Right ventricle myocardium inferior (tissue), 1 donor: ENCODE results near the gene PCDHGA1. TPM values are rescaled to one million over a fixed set of nuclear protein-coding genes. Genes with fewer than 3 reads are reported as not detected.
"Not testable (repeated sequence)": the region's sequence is repeated elsewhere in the genome, so short reads cannot be mapped to it uniquely, and the experiment has no call there.

Source experiments
- ATAC-seq: fragments of 200-7000 bp; cut with Tn5 transposase; one replicate; pipeline ENCODE4 v1.9.1; 2020; ENCODE audit warnings: mild to moderate bottlenecking, moderate library complexity
- DNase-seq: peaks from one replicate; pipeline ENCODE4 v3.0.0; 2021; ENCODE audit errors: missing footprints
- intact Hi-C: fragments of 100-400 bp; cut with DNase I; formaldehyde crosslinking; loops from one replicate; pipeline ENCODE4 v1.11.0; 2022
- total RNA-seq: library from RNA; stranded (reverse); fragmentation: NEBNext Ultra II Directional; extraction: Animal tissue kit (Norgen Biotek cat#: 25700); gene quantifications from one replicate; pipeline ENCODE4 v1.2.1, GENCODE V29; 2021
- donor health status: DM: no; HTN: yes; CAD: no; lungs with severe emphysema.

The PCDHGA1 gene
- total RNA-seq, 1 donor from 2014 or later = 3.2 TPM

DNA sequence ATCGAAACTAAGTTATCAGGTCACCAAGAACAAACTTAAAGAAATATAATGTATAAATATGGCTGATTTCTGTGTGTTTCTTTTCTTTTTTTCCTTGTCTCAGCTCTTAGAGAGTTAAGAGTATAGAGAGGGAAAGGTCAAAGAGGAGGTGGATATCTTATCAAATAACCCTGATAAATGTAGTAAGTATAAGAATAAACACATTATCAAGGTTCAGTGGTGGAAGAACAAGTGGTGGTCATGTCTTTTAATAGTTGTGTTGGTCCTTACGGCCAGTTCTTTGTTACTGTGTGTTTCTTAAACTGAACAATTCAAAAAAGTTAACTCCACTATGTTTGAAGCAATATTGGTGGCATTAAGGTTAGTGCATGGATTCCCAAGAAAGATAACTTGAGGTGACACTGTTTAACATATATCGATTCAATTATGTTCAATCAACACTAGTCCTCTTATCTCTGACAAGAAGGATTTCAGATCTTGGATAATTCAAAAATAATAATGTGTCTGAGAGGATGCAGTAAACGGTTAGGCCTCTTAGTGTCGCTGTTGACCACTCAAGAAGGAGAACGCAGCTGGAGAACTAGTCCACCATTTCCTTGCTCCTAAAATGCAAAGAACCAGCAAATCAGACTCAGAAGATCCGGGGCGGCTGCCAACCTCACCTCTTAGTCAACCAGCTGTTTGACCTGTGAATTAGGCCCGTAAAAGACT is 13.1 kb downstream of the PCDHGA1 start, which contains the start of gene PCDHGA3:
Gene PCDHGA3, plus strand, starts transcription at position 588 of the 711 bp plus-strand sequence. CDS start 205 bp downstream, outside the sequence.
- ATAC-seq (peak; percentile 56), DNase-seq (no peak)
- intact Hi-C loops = no loop called here

DNA sequence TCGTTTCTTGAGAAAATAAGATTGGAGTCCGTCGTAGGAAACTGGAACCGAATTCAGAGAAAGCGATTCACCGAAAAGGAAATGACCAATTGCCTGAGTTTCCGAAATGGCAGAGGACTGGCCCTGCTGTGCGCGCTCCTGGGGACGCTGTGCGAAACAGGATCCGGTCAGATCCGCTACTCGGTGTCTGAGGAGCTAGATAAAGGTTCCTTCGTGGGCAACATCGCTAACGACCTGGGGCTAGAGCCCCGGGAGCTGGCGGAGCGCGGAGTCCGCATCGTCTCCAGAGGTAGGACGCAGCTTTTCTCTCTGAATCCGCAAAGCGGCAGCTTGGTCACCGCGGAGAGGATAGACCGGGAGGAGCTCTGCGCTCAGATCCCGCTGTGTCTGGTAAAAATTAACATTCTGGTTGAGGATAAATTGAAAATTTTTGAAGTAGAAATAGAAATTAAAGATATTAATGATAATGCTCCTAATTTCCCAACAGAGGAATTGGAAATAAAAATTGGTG is 13.7 kb downstream of the PCDHGA1 start:
- DNase-seq (peak; percentile 63), ATAC-seq (no peak)
- intact Hi-C loops = no loop called here

DNA sequence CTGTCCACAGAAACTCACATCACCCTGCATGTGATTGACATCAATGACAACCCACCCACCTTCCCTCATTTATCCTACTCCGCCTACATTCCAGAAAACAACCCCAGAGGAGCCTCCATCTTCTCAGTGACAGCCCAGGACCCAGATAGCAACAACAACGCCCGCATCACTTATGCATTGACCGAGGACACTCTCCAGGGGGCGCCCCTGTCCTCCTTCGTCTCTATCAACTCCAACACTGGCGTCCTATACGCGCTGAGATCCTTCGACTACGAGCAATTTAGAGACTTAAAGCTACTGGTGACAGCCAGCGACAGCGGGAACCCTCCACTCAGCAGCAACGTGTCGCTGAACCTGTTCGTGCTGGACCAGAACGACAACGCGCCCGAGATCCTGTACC is 15.0 kb downstream of the PCDHGA1 start:
- ATAC-seq = no peak
- intact Hi-C loops = no loop called here

DNA sequence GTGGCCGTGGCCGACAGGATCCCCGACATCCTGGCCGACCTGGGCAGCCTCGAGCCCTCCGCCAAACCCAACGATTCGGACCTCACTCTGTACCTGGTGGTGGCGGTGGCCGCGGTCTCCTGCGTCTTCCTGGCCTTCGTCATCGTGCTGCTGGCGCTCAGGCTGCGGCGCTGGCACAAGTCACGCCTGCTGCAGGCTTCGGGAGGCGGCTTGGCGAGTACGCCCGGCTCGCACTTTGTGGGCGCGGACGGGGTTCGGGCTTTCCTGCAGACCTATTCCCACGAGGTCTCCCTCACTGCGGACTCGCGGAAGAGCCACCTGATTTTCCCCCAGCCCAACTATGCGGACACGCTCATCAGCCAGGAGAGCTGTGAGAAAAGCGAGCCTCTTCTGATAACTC is 15.7 kb downstream of the PCDHGA1 start:
- not testable (repeated sequence) for ATAC-seq

More for the DNA sequence above, 15.0 kb downstream of the PCDHGA1 start:
- no peak for DNase-seq

DNA sequence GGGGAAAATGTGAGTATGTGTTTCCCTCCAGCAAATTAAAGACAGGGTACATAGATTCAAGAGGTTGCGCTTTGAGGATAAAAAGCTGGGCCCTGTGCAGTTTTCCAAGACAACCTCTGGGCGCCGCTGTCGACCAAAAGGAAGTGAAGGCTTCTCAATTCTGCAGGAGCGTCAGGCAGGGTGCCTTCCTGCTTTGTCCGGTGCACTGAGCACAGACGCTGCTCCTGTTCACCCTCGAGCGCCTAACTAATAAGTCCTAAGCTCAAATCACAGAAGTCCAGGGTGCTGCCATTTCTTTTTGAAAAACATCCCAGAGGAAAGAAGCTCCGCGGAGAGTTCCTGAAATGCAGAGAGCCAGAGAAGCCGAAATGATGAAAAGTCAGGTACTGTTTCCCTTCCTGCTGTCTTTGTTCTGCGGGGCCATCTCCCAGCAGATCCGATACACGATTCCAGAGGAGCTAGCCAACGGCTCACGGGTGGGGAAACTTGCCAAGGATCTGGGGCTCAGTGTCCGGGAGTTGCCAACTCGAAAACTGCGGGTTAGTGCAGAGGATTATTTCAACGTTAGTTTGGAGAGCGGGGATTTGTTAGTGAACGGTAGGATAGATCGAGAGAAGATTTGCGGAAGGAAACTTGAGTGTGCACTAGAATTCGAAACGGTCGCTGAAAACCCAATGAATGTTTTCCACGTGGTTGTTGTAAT is 19.8 kb downstream of the PCDHGA1 start, which contains the start of gene PCDHGB1:
Gene PCDHGB1, plus strand, starts transcription at position 183 of the 703 bp plus-strand sequence. Its CDS starts 162 bp downstream, at position 345.
- DNase-seq (no peak), ATAC-seq (peak; percentile 83)
- intact Hi-C loops = no loop called here

More for the DNA sequence above, 15.7 kb downstream of the PCDHGA1 start:
- DNase-seq, intact Hi-C loops: not testable (repeated sequence)

DNA sequence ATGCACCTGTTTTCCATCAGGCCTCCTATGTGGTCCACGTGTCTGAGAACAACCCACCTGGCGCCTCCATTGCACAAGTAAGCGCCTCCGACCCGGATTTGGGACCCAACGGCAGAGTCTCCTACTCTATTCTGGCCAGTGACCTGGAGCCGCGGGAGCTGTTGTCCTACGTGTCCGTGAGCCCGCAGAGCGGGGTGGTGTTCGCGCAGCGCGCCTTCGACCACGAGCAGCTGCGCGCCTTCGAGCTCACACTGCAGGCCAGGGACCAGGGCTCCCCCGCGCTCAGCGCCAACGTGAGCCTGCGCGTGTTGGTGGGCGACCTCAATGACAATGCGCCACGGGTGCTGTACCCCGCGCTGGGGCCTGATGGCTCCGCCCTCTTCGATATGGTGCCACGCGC is 21.3 kb downstream of the PCDHGA1 start:
- no peak for ATAC-seq
- DNase-seq = no peak
- intact Hi-C loops = no loop called here

DNA sequence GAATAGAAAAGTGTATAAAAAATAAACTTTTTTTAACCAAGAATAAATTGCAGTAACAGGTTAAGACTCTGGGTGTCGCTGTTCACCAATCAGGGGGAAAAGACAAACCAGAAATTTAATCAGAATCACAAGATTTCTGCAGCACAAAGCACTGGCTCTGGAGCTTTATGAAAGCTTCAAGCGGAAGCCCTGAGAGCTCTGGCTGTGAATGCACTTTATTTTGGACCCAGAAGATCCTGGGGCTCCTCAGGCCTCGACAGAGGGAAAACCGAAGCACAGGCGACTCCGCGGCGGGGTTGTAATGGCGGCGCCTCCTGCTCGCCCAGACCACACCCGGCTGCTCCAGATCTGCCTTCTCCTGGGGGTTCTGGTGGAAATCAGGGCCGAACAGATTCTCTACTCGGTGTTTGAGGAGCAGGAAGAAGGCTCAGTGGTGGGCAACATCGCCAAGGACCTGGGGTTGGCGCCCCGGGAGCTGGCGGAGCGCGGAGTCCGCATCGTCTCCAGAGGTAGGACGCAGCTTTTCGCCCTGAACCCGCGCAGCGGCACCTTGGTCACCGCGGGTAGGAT is 24.7 kb downstream of the PCDHGA1 start, which contains the start of gene PCDHGA4:
Gene PCDHGA4, plus strand, starts transcription at position 122 of the 570 bp plus-strand sequence. Its CDS starts 87 bp downstream, at position 209.
- ATAC-seq = no peak
- no peak for DNase-seq
- intact Hi-C loops = no loop called here

DNA sequence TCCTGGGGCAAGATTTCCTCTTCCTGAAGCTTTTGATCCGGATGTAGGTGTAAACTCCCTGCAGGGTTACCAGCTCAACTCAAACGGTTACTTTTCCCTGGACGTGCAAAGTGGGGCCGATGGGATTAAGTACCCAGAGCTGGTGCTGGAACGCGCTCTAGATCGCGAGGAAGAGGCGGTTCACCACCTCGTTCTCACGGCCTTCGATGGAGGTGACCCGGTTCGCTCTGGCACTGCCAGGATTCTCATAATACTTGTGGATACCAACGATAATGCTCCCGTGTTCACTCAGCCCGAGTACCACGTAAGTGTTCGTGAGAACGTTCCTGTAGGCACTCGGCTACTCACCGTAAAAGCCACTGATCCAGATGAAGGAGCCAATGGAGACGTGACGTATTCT is 25.3 kb downstream of the PCDHGA1 start:
- intact Hi-C loops = no loop called here
- no peak for DNase-seq
- no peak for ATAC-seq

DNA sequence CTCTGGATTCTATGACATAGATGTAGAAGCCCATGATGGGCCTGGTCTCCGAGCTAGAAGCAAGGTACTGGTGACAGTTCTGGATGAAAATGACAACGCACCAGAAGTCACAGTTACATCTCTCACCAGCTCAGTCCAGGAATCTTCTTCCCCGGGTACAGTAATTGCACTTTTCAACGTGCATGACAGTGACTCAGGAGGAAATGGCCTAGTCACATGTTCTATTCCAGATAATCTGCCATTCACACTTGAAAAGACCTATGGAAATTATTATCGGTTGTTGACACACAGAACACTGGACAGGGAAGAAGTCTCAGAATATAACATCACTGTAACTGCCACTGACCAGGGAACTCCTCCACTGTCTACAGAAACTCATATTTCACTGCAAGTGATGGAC is 25.8 kb downstream of the PCDHGA1 start:
- intact Hi-C loops = no loop called here
- no peak for ATAC-seq
- DNase-seq = no peak

DNA sequence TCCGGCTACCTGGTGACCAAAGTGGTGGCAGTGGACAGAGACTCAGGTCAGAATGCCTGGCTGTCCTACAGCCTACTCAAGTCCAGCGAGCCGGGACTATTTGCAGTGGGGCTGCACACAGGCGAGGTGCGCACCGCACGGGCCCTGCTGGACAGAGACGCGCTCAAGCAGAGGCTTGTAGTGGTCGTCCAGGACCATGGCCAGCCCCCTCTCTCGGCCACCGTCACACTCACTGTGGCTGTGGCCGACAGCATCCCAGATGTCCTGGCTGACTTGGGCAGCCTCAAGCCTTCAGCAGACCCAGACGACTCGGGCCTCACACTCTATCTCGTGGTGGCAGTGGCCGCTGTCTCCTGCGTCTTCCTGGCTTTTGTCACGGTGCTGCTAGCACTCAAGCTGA is 26.6 kb downstream of the PCDHGA1 start:
- intact Hi-C loops = no loop called here
- no peak for ATAC-seq
- DNase-seq = no peak

DNA sequence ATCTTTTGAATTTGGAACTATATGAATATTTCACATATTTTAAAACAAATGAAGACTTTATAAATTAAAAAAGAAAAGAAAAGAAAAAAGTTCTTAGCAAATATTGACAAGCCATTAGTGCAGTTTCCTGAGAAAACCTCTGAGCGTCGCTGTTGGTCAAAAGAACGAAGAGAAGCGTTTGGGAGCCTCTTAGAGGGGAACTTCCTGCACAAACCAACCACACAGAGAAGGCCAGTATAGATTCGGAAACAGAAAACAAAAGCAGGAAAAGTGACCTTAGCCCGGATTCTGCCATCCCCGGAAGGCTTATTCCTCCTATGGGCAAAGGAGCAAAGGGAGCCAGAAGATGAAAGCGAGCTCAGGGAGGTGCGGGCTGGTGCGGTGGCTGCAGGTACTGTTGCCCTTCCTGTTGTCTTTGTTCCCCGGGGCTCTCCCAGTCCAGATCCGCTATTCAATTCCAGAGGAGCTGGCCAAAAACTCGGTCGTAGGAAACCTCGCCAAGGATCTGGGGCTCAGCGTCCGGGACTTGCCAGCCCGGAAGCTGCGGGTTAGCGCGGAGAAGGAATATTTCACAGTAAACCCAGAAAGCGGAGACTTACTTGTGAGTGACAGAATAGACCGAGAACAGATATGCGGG is 29.6 kb downstream of the PCDHGA1 start, which contains the start of gene PCDHGB2:
Gene PCDHGB2, plus strand, starts transcription at position 205 of the 637 bp plus-strand sequence. Its CDS starts 142 bp downstream, at position 347.
- DNase-seq (no peak), ATAC-seq (peak; percentile 39)
- intact Hi-C loops = no loop called here

DNA sequence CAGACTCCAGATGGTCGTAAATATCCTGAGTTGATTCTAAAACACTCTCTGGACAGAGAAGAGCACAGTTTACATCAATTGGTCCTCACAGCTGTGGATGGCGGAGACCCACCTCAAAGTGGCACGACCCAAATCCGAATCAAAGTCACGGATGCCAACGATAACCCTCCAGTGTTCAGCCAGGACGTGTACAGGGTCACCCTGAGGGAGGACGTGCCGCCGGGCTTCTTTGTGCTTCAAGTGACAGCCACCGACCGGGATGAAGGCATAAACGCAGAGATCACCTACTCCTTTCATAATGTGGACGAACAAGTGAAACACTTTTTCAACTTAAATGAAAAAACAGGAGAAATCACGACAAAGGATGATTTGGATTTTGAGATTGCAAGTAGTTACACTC is 30.4 kb downstream of the PCDHGA1 start:
- no peak for ATAC-seq
- no peak for DNase-seq
- intact Hi-C loops = no loop called here

DNA sequence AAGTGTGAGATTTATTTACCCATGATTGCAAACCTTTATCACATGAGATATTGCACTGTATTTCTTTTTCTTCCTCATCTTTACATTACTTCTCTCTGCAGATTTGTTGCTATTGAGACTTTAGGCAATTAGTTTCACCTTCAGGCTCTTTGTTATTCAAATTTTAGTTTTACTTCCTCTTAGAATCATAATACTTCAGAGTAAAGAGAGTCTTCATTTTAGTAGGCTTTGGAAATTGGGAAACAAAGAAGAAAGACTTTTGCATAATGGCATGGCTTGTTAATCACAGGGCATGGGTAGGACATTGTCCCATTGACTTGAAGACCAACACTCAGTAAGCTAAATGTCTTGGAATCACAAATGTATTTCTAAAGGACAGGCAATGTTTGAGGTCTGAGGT is 32.4 kb downstream of the PCDHGA1 start:
- DNase-seq = no peak
- intact Hi-C loops = no loop called here
- no peak for ATAC-seq

DNA sequence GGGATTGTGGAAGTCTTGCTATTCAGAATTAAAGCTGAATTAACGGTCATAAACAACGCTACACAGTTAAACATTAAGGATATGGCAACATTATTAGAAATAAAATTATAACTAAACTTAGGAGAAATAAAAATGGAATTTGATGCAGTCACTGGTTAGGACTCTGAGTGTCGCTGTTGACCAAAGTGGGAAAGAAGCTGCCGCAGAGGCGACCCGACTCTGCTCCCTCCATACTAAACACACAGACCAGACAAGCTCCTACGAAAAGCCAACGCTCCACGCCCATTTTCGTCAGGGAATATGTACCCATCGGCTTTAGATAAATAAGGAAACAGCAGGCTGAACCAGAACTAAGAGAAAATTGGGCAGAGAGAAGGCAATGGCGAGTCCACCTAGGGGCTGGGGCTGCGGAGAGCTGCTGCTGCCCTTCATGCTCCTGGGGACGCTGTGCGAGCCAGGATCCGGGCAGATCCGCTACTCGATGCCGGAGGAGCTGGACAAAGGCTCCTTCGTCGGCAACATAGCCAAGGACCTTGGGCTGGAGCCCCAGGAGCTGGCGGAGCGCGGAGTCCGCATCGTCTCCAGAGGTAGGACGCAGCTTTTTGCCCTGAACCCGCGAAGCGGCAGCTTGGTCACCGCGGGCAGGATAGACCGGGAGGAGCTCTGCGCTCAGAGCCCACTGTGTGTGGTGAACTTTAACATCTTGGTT is 33.8 kb downstream of the PCDHGA1 start, which contains the start of gene PCDHGA5:
Gene PCDHGA5, plus strand, starts transcription at position 211 of the 709 bp plus-strand sequence. Its CDS starts 169 bp downstream, at position 380.
- no peak for DNase-seq
- intact Hi-C loops = no loop called here

DNA sequence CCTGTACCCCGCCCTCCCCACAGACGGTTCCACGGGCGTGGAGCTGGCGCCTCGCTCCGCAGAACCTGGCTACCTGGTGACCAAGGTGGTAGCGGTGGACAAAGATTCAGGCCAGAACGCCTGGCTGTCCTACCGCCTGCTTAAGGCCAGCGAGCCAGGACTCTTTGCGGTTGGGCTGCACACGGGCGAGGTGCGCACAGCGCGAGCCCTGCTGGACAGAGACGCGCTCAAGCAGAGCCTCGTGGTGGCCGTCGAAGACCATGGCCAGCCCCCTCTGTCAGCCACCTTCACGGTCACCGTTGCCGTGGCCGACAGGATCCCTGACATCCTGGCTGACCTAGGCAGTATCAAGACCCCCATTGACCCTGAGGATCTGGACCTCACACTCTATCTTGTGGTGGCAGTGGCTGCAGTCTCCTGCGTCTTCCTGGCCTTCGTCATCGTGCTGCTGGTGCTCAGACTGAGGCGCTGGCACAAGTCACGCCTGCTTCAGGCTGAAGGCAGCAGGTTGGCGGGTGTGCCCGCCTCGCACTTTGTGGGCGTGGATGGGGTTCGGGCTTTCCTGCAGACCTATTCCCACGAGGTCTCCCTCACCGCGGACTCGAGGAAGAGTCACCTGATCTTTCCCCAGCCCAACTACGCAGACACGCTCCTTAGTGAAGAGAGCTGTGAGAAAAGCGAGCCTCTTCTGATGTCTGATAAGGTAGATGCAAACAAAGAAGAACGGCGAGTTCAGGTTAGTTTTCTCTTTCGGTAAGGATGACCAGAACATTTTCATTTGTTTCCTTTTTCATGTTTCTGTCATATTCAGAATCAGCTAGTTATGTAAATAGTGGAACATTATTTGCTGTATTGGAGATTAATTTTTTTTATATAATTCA is 35.9 kb downstream of the PCDHGA1 start:
- no peak for DNase-seq
- intact Hi-C loops = no loop called here
- no peak for ATAC-seq

More for the DNA sequence above, 33.8 kb downstream of the PCDHGA1 start, which contains the start of gene PCDHGA5:
- ATAC-seq = peak; percentile 65

DNA sequence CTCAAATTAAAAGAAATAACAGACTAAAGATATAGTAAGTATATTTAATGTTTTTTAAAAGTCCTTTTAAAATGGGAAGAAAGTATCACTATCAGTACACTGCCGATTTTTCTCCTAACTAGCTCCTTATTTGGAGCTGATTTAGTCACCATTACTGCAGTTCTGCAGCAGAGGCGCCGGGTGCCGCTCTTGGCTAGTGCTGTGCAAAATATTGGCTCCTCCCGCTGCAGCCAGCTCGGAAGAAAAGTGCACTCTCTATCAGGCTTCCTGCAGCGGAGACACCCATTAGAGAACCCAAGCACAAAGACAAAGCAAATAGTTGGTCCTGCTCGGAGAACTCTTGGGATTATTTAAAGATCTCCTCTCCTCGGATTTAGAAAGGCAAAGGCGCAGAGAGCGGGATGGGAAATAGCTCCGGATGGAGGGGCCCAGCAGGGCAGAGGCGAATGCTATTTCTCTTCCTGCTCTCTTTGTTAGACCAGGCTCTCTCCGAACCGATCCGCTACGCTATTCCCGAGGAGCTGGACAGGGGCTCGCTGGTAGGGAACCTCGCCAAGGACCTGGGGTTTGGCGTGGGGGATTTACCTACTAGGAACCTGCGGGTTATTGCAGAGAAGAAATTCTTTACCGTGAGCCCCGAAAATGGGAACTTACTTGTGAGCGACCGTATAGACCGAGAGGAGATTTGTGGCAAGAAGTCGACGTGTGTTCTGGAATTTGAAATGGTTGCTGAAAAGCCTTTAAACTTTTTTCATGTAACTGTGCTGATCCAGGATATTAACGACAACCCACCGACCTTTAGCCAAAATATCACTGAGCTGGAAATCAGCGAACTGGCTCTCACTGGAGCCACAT is 39.9 kb downstream of the PCDHGA1 start, which contains the start of gene PCDHGB3:
Gene PCDHGB3, plus strand, starts transcription at position 249 of the 855 bp plus-strand sequence. Its CDS starts 153 bp downstream, at position 402.
- ATAC-seq = peak; percentile 86
- DNase-seq = peak; percentile 84
- intact Hi-C loops = loop anchor here (5.0 kb wide), 1 partner anchor 42 kb away; the partner anchor contains the start of gene PCDHGA10
